Middle frontal gyrus (tissue), 1 donor: ENCODE measurements around the gene MRPL34.
A peak's percentile ranks its signal among the peaks of the same experiment; 100 is the strongest.
"Not testable (repeated sequence)": the region's sequence is repeated elsewhere in the genome, so short reads cannot be mapped to it uniquely, and the experiment has no call there.

ENCODE experiments used
- DNase-seq: peaks from one replicate; pipeline ENCODE4 v3.0.0-alpha.2; 2015; ENCODE audit warnings: low spot score; ENCODE audit errors: extremely low spot score

The MRPL34 gene

DNA sequence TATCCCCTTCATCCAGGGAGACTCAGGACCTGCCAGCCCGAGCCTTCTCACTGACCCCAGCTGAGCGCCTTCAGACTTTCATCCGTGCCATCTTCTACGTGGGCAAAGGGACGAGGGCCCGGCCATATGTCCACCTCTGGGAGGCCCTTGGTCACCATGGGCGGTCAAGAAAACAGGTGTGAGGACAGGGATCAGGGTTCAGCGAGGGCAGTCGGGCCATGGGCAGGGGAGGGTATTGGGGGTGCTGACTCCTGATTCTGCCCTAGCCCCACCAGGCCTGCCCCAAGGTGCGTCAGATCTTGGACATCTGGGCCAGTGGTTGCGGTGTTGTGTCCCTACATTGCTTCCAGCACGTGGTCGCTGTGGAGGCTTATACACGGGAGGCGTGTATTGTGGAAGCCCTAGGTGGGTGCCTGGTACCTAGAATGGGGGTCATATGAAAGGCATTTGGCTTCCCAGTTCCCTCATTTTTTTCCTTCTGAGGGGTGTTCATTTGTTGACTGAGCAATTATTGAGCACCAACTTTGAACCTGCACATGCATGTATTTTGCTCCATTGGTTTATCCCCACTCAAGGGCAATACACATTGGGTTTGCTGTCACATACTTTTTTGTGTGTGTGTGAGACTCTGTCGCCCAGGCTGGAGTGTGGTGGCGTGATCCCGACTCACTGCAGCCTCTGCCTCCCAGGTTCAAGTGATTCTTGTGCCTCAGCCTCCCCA is 20.1 kb upstream of the MRPL34 start:
- DNase-seq, result no peak

DNA sequence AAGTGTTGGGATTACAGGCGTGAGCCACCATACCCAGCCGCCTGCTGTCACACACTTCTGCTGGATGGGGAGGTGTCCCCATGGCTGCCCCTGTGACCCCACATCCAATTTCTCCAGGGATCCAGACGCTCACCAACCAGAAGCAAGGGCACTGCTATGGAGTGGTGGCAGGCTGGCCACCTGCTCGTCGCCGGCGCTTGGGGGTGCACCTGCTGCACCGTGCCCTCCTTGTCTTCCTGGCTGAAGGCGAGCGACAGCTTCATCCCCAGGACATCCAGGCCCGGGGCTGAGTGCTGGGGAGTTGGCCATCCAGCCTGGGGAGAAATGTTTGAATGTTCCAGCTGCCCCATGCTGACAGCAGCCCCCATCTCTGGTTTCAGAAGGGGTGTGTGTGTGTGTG is 19.4 kb upstream of the MRPL34 start:
- DNase-seq, result no peak

DNA sequence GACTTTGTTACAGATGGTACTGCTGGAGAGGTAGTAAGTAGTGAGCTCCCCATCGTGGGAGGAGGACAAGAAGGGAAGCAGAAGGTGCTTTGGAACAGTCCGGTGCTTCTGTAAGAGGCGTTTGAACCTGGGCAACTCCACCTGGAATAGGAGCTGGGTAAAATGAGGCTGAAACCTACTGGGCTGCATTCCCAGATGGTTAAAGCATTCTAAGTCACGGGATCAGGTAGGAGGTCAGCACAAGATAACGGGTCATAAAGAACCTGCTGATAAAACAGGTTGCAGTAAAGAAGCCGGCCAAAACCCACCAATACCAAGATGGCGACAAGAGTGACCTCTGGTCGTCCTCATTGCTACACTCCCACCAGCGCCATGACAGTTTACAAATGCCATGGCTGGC is 18.9 kb upstream of the MRPL34 start:
- DNase-seq, result no peak

DNA sequence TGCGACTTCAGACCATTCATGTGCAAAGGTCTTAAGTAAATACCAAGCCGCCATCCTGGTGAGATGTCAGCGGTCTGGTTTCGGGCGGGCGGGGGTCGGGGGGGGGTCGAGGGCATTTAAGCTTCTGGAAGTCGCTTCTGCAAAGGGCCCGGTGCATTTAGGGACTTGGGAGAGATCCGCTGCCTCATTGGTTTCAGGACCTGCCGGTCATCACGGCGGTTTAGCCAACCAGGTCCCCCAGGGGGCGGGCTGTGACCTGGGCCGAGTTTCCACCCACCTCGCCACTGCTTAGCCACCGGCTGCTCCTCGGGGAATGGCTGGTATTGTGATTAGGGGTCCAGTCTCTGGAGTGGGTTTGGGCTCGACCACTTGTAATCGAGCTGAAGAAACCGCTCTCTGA is 16.2 kb upstream of the MRPL34 start:
- DNase-seq, result no peak

DNA sequence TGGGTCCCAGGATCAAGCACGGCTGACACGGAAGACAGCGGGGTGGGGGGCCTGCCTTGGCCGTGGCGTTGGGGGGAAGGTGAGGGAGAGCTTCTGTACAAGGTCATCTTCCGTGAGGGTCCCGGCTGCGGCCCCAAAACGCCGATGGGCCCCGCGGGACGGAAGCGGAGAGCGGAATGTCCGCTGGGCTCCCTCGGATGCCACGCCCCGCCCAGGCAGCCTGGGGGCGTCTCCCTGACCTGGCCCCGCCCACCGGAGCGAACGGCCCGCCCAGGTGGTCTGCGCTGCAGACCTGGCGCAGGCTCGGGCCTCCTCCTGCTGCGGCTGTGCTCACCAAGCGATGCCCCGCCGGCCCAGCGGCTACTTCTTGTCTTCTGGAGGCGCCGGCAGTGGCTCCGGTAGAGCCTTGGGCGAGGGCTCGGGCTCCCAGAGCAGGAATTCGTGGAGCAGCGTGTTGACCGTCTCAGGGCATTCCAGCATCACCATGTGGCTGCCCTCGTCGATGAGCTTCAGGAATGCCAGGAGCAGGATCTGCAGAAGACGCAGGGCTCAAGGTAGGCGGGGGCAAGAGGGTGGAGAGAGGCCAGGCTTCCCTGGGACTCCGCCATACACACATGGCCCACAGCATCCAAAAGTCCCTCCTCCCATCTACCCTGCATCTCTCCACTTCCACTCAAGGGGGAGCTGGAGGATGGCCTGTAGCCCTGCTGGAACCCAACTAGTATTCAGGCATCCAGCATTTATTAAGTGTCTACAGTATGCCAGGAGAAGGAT is 13.2 kb upstream of the MRPL34 start:
- peak; percentile 23 for DNase-seq

DNA sequence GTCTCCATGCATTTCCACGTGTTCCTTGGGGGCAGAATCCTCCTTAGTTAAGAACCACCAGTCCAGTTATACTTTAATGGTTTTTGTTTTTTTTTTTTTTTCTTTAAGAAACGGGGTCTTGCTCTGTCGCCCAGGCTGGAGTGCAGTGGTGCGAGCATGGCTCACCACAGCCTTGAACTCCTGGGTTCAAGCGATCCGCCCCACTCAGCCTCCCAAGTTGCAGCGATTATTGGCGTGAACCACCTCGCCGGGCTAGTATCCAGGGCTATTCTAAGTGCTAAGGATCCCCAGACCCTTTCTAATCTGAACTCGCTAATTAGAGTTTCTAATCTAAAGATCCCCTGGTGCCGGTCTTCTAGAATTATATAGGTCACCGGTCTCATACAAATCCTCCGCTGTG is 12.1 kb upstream of the MRPL34 start:
- DNase-seq, result no peak

DNA sequence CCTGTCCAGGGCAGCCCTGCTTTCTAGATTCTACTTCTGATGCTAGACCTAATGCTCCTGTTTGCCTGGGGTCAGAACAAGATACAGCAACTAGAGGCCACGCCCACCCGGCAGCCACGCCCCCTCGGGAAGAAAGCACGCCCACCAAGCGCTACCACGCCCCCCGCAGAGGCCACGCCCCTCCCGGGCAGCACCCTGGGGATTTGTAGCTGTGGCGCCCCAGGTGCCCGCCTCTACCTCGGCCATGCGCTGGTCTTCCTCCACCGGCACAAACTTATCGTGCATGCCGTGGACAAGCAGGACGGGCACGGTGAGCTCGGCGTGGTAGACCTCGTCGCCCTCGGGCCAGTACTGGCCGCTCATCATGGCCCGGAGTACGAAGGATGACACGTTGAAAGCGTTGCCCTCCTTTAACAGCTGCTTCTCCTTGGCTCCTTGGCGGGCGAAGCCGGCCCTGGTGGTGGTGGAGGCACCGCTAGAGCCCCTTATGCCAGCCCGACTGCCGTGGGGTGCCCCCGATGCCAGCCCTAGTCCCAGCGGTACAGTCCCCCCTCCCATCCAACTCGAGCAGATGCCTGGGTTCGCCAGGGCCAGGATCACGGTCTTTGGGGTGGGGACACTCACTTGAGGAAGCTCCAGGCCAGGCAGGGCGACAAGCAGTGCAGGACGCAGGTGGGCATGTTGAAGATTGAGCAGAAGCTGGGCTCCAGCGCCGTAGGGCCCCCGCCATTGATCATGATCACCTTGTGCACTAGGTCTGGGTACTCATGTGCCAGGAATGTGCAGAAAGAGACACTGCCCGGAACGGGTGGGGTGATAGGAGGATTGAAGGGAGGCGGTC is 11.4 kb upstream of the MRPL34 start:
- no peak for DNase-seq

DNA sequence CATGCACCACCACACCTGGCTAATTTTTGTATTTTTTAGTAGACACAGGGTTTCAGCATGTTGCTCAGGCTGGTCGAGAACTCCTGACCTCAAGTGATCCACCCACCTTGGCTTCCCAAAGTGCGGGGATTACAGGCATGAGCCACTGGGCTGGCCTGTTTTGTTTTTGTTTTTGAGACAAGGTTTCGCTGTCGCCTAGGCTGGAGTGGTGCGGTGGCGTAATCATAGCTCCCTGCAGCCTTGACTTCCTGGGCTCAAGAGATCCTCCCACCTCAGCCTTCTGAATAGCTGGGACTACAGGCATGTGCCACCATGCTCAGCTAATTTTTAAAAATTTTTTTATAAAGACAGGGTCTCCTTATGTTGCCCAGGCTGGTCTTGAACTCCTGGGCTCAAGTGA is 10.1 kb upstream of the MRPL34 start:
- not testable (repeated sequence) for DNase-seq

DNA sequence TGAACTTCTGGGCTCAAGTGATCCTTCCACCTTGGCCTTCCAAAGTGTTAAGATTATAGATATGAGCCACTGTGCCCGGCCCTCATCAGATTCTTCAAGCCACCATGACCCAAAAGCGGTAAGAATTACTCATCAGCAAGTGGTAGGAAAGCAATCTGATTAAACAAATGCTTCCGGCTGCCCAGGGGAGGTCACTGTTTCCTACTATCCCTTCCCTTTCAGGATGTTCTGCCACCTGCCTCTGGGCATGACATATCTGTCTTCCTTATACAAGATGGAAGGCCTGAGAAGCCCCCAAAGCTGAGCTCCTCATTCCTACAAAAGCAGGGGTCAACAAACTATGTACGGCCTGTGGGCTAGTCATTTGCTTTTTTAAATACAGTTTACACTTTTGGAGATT is 9.4 kb upstream of the MRPL34 start:
- DNase-seq, result no peak

DNA sequence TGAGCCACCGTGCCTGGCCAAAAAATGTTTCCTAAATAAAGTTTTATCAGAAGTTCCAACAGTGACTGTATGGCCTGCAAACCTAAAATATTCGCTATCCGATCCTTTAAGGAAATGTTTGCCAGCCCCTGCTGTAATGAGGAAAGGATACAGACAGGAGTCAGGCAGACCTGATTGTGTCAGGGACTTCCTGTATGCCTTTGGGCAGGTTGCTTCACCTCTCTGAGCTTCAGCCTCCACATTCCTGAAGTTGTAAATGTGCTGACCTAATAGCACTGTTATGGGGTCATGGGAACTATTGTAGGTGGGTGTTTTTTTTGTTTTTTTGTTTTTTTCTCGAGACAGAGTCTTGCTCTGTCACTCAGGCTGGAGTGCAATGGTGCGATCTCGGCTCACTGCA is 8.7 kb upstream of the MRPL34 start:
- DNase-seq, result no peak

DNA sequence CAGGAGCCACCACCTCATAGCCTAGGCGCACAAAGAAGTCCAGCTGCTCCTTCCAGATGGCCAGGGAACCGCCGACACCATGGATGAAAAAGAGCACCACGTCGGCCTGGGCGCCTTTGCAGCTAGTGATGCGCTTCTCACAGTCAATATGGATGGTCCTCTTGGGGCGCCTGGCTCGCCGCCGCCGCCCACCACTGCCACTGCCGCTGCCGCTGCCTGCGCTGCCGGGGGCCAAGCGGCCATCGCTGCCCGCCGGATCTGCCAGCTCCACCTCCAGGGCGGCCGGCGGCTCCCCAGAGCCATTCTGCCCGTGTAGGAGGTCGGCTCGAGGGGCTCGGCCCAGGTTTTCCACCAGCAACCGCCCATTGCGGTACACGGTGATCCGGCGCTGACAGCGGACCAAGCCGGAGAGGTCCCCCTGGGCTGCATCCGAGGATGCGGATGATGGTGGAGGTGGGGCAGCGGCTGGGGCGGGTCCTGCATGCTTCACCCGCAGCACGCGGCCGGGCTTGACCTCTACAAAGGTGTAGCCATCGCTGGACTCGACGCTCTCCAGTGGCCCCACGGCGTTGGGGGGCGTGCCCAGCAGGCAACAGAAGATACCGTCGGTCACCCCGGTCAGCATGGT is 4.6 kb upstream of the MRPL34 start:
- no peak for DNase-seq

DNA sequence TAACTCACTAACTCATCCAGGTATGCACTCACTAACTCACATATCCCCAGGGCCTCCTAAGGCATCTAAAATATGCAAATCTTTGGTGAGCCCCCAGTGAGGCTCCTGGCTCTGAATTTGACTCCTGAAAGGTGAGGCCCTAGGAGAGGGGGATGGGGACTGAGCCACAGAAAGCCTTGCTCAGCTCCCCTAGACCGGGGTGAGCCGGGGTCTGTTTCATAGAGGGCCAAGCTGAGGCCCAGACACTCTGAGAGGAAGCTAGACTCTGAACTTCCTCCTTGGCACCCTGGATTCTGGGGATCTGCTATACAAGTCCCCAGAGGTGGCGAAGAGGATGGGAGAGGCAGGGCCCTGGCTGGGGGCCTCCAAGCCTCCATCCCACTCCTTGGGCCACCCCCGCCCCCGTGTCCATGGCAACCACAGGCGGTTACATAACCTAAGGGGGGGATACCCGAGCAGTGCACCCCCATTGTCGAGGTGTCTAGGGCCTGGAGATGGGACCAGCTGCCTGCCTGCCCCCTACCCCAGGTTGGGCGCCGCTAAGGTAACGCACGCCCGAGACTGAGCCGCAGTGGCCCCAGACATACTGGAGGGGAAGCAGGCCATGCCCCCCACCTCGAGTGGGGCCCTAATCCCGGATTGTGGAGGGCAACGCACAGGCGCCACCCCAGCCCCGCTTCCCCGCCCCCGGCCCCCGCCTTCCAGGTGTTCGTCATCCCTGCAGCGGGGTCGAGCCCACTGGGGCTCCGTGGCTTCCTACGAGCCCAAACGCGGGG is 3.1 kb upstream of the MRPL34 start:
- no peak for DNase-seq

DNA sequence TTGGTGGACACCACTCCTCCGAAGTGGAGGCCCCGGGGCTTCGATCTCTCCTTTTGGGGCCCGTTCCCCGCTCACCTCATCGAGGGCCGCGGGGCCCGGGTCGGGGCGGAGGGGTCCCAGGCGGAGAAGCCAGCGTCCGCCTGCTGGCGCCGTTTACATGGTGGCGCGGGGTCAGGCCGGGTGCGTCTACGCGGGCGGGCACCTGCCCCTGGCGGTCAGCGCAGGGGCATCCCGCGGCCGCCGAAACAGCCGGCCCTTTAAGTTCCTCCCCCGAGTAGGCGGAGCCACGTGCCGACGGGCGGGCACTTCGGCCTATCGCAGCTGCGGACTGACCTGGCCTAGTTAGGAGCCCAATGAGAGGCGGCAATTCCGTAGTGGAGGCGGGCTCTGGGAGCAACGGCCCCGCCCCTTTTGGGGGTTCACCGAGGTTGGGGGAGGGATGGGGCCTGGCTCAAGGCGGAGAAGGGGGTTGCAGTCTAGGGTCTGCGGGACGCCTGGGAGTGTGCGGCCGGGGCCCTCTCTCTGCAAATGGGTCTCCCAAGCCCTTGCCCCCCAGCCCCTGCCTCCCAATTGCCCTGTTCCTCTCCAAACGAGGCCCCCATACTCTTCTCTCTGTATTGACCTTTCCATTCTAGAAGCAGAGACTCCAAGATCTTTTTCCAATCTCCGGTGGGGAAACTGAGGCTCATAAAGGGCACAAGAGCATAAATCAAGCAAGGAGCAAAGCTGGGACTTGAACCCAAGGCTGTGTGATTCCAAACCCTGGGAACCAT is 2.3 kb upstream of the MRPL34 start, which contains the start of gene ABHD8:
Gene ABHD8, minus strand, starts transcription at position 259 of the 773 bp plus-strand sequence. CDS start 1,809 bp downstream, outside the sequence.
- DNase-seq, result peak; percentile 93

DNA sequence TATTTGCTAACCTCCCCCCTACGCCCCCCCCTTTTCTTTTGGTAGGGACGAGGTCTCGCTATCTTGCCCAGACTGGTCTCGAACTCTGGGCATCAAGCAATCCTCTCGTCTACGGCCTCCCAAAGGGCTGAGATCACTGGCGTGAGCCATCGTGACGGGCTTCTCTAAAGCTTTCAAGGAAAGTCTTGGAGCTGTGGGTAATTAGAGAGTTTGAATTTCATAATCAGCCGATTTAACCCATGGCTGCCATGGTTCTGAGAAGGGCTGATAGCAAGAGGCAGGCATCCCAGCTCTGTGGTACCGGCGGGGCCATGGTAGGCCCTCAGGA is 1.8 kb upstream of the MRPL34 start:
- DNase-seq, result no peak

DNA sequence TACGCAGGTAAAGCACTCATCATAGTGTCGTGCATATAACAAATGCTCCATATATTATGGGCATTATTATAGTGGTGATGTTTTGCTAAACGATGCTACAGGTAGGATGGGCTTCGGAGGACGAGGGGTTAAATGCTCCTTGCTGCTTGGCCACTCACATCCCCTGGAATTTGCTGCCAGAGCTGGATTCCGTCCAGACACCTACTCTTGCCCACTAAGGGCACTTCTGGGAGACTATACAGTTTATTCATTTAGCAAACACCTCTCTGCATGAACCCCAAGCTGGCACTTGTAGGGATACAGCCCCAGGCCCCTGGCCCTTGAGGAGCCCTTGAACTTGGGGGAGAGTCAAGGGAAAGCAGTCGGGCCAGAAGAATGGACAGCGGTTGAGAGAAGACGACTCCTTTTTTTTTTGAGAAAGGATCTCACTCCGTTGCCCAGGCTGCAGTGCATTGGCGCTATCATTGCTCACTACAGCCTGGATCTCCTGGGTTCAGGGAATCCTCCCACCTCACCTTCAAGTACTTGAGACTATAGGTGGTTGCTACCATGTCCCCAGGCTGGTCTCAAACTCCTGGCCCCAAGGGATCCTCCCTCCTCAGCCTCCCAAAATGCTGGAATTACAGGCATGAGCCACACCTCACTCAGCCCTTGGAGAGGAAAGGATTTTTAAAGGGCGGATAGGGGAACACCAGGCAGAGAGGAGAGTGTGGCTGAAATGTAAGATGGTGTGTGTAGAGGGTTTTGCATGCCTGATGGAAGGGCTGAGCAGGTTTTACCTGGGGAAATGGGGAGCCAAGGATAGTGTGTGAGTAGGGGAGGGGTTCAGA is 1.1 kb upstream of the MRPL34 start:
- no peak for DNase-seq

DNA sequence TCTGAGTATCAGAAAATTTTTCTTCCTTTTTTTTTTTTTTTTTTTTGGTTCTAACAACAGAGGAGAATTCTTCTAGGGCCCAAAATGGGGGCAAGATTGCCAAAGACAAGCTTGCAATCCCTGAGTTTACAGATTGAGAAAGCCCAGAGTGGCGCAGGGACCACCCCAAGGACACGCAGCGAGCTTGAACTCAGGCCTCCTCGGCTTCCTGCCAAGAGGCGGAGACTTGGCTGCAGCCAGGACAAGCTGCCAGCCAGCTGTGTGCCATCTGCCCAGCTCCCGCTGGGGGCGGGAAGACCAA is 506 bp upstream of the MRPL34 start:
- no peak for DNase-seq

DNA sequence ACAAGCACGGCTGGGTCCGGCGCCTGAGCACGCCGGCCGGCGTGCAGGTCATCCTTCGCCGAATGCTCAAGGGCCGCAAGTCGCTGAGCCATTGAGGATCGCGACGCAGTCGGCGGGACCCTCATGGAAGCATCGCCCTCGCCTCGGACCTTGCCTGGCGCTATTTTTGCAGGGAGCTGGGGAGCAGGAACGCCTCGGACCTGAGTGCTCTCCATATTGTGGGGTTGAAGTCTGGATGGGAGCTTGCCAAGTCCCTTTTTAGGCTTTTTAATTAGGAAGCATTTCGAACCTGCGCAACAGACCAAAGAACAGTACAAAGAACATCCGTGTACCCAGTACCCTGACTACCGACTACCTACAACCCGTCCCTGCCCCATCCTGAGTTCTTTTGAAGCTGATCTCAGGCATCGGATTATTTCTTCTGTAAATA is 628 bp downstream of the MRPL34 start:
- DNase-seq, result no peak

DNA sequence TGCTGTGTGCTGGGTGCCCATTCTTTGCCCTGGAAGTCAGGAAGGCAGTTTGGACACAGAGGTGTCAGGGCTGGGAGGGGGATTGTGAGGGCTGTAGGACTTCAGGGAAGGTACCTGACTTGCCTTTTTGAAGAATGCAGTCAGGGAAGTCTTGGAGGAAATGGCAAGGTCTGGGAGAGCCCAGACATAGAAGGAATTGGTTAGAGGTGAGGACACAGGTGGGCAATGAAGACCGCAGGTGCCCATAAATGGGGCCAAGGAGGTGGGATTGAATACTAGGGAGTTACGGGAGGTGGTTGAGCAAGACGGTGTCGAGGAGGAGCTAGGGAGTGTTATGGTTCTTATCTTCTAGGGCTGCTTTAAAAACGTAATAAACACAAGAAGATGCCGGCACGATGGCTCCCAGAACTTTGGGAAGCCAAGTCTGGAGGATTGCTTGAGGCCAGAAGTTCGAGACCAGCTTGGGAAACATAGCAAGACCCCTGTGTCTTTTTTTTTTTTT is 2.3 kb downstream of the MRPL34 start:
- no peak for DNase-seq
